ENCODE results near the gene IL31.

DNA sequence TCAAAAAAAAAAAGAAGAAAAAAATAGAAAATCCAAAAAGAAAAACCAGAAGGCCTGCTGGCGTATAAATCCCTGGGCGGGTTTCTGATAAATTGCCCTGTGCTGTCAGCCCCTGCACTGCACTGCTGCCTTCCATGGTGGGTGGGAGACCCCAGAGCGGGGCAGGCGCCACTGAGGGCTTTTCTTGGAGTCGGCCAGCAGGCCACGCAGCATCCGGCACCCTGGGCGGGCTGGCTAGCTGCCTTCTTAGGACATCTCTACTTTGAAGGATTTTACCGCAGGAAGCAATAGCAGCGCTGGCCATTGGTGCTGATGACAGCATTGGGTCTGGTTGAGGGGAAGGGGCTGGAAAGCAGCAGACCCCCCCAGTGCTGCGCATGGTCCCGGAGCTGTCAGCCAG, 29.1 kb downstream of the IL31 start:
- TF ChIP-seq, protein P1, sequence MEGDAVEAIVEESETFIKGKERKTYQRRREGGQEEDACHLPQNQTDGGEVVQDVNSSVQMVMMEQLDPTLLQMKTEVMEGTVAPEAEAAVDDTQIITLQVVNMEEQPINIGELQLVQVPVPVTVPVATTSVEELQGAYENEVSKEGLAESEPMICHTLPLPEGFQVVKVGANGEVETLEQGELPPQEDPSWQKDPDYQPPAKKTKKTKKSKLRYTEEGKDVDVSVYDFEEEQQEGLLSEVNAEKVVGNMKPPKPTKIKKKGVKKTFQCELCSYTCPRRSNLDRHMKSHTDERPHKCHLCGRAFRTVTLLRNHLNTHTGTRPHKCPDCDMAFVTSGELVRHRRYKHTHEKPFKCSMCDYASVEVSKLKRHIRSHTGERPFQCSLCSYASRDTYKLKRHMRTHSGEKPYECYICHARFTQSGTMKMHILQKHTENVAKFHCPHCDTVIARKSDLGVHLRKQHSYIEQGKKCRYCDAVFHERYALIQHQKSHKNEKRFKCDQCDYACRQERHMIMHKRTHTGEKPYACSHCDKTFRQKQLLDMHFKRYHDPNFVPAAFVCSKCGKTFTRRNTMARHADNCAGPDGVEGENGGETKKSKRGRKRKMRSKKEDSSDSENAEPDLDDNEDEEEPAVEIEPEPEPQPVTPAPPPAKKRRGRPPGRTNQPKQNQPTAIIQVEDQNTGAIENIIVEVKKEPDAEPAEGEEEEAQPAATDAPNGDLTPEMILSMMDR (IDR thresholded peaks at IDR 0.05): no peak
- no peak for TF ChIP-seq POLR2A (IDR thresholded peaks at IDR 0.05)
